ENCODE measurements around the gene PPP1R1A. TPM values are rescaled to one million over a fixed set of nuclear protein-coding genes. Genes with fewer than 3 reads are reported as not detected.
A peak's percentile ranks its signal among the peaks of the same experiment; 100 is the strongest.

Gene PPP1R1A
- total and polyA plus RNA-seq, 9 of the 15 experiments (the other 6 are each of a cell fraction or from before 2014, with no cell fraction given): not detected

- TF ChIP-seq, protein P1, sequence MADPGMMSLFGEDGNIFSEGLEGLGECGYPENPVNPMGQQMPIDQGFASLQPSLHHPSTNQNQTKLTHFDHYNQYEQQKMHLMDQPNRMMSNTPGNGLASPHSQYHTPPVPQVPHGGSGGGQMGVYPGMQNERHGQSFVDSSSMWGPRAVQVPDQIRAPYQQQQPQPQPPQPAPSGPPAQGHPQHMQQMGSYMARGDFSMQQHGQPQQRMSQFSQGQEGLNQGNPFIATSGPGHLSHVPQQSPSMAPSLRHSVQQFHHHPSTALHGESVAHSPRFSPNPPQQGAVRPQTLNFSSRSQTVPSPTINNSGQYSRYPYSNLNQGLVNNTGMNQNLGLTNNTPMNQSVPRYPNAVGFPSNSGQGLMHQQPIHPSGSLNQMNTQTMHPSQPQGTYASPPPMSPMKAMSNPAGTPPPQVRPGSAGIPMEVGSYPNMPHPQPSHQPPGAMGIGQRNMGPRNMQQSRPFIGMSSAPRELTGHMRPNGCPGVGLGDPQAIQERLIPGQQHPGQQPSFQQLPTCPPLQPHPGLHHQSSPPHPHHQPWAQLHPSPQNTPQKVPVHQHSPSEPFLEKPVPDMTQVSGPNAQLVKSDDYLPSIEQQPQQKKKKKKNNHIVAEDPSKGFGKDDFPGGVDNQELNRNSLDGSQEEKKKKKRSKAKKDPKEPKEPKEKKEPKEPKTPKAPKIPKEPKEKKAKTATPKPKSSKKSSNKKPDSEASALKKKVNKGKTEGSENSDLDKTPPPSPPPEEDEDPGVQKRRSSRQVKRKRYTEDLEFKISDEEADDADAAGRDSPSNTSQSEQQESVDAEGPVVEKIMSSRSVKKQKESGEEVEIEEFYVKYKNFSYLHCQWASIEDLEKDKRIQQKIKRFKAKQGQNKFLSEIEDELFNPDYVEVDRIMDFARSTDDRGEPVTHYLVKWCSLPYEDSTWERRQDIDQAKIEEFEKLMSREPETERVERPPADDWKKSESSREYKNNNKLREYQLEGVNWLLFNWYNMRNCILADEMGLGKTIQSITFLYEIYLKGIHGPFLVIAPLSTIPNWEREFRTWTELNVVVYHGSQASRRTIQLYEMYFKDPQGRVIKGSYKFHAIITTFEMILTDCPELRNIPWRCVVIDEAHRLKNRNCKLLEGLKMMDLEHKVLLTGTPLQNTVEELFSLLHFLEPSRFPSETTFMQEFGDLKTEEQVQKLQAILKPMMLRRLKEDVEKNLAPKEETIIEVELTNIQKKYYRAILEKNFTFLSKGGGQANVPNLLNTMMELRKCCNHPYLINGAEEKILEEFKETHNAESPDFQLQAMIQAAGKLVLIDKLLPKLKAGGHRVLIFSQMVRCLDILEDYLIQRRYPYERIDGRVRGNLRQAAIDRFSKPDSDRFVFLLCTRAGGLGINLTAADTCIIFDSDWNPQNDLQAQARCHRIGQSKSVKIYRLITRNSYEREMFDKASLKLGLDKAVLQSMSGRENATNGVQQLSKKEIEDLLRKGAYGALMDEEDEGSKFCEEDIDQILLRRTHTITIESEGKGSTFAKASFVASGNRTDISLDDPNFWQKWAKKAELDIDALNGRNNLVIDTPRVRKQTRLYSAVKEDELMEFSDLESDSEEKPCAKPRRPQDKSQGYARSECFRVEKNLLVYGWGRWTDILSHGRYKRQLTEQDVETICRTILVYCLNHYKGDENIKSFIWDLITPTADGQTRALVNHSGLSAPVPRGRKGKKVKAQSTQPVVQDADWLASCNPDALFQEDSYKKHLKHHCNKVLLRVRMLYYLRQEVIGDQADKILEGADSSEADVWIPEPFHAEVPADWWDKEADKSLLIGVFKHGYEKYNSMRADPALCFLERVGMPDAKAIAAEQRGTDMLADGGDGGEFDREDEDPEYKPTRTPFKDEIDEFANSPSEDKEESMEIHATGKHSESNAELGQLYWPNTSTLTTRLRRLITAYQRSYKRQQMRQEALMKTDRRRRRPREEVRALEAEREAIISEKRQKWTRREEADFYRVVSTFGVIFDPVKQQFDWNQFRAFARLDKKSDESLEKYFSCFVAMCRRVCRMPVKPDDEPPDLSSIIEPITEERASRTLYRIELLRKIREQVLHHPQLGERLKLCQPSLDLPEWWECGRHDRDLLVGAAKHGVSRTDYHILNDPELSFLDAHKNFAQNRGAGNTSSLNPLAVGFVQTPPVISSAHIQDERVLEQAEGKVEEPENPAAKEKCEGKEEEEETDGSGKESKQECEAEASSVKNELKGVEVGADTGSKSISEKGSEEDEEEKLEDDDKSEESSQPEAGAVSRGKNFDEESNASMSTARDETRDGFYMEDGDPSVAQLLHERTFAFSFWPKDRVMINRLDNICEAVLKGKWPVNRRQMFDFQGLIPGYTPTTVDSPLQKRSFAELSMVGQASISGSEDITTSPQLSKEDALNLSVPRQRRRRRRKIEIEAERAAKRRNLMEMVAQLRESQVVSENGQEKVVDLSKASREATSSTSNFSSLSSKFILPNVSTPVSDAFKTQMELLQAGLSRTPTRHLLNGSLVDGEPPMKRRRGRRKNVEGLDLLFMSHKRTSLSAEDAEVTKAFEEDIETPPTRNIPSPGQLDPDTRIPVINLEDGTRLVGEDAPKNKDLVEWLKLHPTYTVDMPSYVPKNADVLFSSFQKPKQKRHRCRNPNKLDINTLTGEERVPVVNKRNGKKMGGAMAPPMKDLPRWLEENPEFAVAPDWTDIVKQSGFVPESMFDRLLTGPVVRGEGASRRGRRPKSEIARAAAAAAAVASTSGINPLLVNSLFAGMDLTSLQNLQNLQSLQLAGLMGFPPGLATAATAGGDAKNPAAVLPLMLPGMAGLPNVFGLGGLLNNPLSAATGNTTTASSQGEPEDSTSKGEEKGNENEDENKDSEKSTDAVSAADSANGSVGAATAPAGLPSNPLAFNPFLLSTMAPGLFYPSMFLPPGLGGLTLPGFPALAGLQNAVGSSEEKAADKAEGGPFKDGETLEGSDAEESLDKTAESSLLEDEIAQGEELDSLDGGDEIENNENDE (IDR thresholded peaks at IDR 0.05; ENCODE audit: low read depth, low read length): no peak
- TF ChIP-seq ZNF124 (CRISPR knock-in tag; IDR thresholded peaks at IDR 0.05): no peak
- TF ChIP-seq RBFOX2 (IDR thresholded peaks at IDR 0.05; ENCODE audit: low read depth, low read length): peak; percentile 60
- TF ChIP-seq KLF13 (tag; IDR thresholded peaks at IDR 0.05; ENCODE audit: borderline replicate concordance, low read depth): no peak
- peak; percentile 18; the same call in 1 of the 2 replicates for TF ChIP-seq EP400 (IDR thresholded peaks at IDR 0.05)
- 0 out of 2 replicates have a peak, but pooled peaks have one; percentile 26 for TF ChIP-seq SUPT5H (IDR thresholded peaks at IDR 0.05)
- TF ChIP-seq E2F6 (IDR thresholded peaks at IDR 0.05; ENCODE audit: borderline replicate concordance in 1 of 2, extremely low read depth in 1 of 2, insufficient read depth in 1 of 2, insufficient read length in 1 of 2, low read depth in 1 of 2, low read length in 1 of 2, poor library complexity in 1 of 2, severe bottlenecking in 1 of 2): peak; percentile 44 to 51
- TF ChIP-seq HSF4 (CRISPR knock-in tag; IDR thresholded peaks at IDR 0.05; ENCODE audit: borderline replicate concordance): no peak
- TF ChIP-seq HNRNPK (IDR thresholded peaks at IDR 0.05; ENCODE audit: low read depth, low read length, poor library complexity, severe bottlenecking): no peak
- TF ChIP-seq ZNF589 (CRISPR knock-in tag; IDR thresholded peaks at IDR 0.05; ENCODE audit: low read depth): 0 out of 2 replicates have a peak, but pooled peaks have one; percentile 11
- peak; percentile 72 for TF ChIP-seq L3MBTL2 (IDR thresholded peaks at IDR 0.05)
- TF ChIP-seq ZNF140 (CRISPR knock-in tag; IDR thresholded peaks at IDR 0.05): no peak
- TF ChIP-seq PCBP2 (IDR thresholded peaks at IDR 0.05; ENCODE audit: low read depth, low read length, poor library complexity, severe bottlenecking): no peak
- no peak for TF ChIP-seq WHSC1 (IDR thresholded peaks at IDR 0.05; ENCODE audit: low read length)
- no peak for TF ChIP-seq HNRNPLL (IDR thresholded peaks at IDR 0.05; ENCODE audit: low read depth, low read length, poor library complexity, severe bottlenecking)
Measured at GRCh38 chr12:54560374-54560858, 28.0 kb downstream of the PPP1R1A start (continued).
